Nephron progenitor cell (in vitro differentiated cells): Measurements from ENCODE around the gene TDRD9.

Experiments
- DNase-seq: peaks from one replicate; pipeline ENCODE4 v3.0.0; 2021
- H3K27ac Mint-ChIP-seq: 2 replicates; pipeline ENCODE4 v1.8.0; 2021; ENCODE audit warnings: mild to moderate bottlenecking, moderate library complexity, mixed read lengths
- H3K27me3 Mint-ChIP-seq: 2 replicates; pipeline ENCODE4 v1.8.0; 2021; ENCODE audit warnings: mild to moderate bottlenecking, low read depth, mixed read lengths; ENCODE audit not compliant: poor library complexity
- H3K36me3 Mint-ChIP-seq: 2 replicates; pipeline ENCODE4 v1.8.0; 2021; ENCODE audit warnings: low read depth, mixed read lengths
- H3K4me1 Mint-ChIP-seq: 2 replicates; pipeline ENCODE4 v1.8.0; 2021; ENCODE audit warnings: mixed read lengths
- H3K4me3 Mint-ChIP-seq: 2 replicates; pipeline ENCODE4 v1.8.0; 2021; ENCODE audit warnings: mild to moderate bottlenecking, moderate library complexity, mixed read lengths
- H3K9me3 Mint-ChIP-seq: 2 replicates; pipeline ENCODE4 v1.8.0; 2021; ENCODE audit warnings: mild to moderate bottlenecking, moderate library complexity, mixed read lengths
- TF ChIP-seq, protein P1 (sequence below): fragments of 200-600 bp; sonication (generic); IDR thresholded peaks from 2 replicates; pipeline ENCODE4 v1.5.0; 2021; ENCODE audit warnings: antibody characterized with exemption

The TDRD9 gene

GRCh38 chr14:104003616-104004015 is 75.4 kb downstream of the TDRD9 start:
- Mint-ChIP-seq H3K27me3 (peaks cover 12% of the 10 kb centered on the region), H3K4me1 (no peaks in the 10 kb centered on the region), H3K9me3 (no peaks in the 10 kb centered on the region), H3K4me3 (no peak overlapping the region), H3K27ac (no peak overlapping the region), H3K36me3 (no peaks in the 10 kb centered on the region)
- DNase-seq = no peak
- TF ChIP-seq, protein P1, sequence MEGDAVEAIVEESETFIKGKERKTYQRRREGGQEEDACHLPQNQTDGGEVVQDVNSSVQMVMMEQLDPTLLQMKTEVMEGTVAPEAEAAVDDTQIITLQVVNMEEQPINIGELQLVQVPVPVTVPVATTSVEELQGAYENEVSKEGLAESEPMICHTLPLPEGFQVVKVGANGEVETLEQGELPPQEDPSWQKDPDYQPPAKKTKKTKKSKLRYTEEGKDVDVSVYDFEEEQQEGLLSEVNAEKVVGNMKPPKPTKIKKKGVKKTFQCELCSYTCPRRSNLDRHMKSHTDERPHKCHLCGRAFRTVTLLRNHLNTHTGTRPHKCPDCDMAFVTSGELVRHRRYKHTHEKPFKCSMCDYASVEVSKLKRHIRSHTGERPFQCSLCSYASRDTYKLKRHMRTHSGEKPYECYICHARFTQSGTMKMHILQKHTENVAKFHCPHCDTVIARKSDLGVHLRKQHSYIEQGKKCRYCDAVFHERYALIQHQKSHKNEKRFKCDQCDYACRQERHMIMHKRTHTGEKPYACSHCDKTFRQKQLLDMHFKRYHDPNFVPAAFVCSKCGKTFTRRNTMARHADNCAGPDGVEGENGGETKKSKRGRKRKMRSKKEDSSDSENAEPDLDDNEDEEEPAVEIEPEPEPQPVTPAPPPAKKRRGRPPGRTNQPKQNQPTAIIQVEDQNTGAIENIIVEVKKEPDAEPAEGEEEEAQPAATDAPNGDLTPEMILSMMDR = no peak

DNA sequence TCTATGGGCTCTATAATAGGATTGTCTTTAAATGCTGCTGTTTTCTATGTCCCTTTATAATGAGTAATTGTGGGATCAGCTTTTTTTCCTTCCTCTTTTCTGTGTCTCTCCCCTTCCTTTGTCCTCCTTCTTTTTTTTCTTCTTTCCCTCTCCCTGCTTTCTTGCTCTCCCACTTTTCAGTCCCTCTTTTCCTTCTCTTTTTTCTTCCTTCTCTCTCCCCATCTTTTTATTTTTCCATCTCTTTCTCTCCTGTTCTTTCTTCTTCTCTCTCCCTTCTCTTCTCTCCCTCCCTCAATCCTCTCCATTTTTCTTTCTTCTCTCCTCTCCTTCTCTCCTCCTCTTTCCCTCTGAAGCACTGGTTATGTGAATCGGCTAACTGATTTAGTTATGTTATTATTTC is 76.6 kb downstream of the TDRD9 start:
- Mint-ChIP-seq H3K27me3 (peaks cover 13% of the 10 kb centered on the region), H3K36me3 (no peaks in the 10 kb centered on the region), H3K4me3 (no peak overlapping the region), H3K4me1 (no peaks in the 10 kb centered on the region), H3K9me3 (no peaks in the 10 kb centered on the region), H3K27ac (peak overlapping the region; percentile 14)
- no peak for DNase-seq
- TF ChIP-seq, protein P1 = no peak

DNA sequence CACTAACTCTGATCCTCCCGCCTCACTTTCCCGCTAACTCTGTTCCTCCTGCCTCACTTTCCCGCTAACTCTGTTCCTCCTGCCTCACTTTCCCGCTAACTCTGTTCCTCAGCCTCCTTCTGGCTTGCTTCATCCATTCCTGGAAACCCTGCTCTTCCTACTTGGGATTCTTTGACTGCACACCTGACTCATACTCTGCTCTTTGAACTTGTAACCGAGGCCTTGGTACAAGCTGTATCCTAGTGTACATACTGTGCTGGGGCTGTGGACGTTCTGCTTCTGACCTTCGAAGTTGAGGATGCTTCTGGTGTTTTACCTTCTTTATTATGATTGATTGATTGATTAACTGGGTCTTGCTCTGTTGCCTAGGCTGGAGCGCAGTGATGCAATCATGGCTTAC is 77.2 kb downstream of the TDRD9 start:
- H3K4me1 Mint-ChIP-seq = no peaks in the 10 kb centered on the region
- peaks cover 13% of the 10 kb centered on the region for H3K27me3 Mint-ChIP-seq
- H3K36me3 Mint-ChIP-seq = no peaks in the 10 kb centered on the region
- H3K27ac Mint-ChIP-seq = no peak overlapping the region
- no peak overlapping the region for H3K4me3 Mint-ChIP-seq
- no peak for DNase-seq
- H3K9me3 Mint-ChIP-seq = no peaks in the 10 kb centered on the region
- TF ChIP-seq, protein P1 = no peak

DNA sequence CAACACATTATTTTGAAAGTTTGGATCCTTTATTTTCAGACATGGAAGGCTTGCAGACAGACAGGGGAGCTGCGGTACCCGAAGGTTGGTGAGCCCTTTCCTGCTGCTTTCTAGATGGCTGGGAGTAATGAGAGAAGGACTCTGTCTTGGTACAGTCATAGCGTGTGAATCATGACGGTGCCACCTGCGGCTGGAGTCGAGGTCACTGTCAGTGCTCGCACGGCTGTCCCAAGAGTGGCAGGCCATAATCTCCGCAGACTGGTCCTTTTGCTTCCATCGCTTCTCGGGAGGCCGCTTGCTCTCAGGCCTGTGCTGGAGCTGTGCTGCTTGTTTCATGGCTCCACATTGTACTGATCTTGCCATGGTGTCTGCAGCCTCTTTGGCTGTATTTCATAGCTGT is 78.9 kb downstream of the TDRD9 start:
- Mint-ChIP-seq H3K36me3 (no peaks in the 10 kb centered on the region), H3K4me3 (no peak overlapping the region), H3K9me3 (no peaks in the 10 kb centered on the region), H3K27ac (no peak overlapping the region), H3K4me1 (no peaks in the 10 kb centered on the region), H3K27me3 (peaks cover 13% of the 10 kb centered on the region)
- no peak for DNase-seq
- TF ChIP-seq, protein P1 = no peak

GRCh38 chr14:104009297-104009696 is 81.0 kb downstream of the TDRD9 start:
- H3K36me3 Mint-ChIP-seq = no peaks in the 10 kb centered on the region
- TF ChIP-seq, protein P1 = no peak
- DNase-seq = no peak
- no peaks in the 10 kb centered on the region for H3K4me1 Mint-ChIP-seq
- peaks cover 17% of the 10 kb centered on the region for H3K27me3 Mint-ChIP-seq
- no peak overlapping the region for H3K27ac Mint-ChIP-seq
- H3K9me3 Mint-ChIP-seq = no peaks in the 10 kb centered on the region
- no peak overlapping the region for H3K4me3 Mint-ChIP-seq

DNA sequence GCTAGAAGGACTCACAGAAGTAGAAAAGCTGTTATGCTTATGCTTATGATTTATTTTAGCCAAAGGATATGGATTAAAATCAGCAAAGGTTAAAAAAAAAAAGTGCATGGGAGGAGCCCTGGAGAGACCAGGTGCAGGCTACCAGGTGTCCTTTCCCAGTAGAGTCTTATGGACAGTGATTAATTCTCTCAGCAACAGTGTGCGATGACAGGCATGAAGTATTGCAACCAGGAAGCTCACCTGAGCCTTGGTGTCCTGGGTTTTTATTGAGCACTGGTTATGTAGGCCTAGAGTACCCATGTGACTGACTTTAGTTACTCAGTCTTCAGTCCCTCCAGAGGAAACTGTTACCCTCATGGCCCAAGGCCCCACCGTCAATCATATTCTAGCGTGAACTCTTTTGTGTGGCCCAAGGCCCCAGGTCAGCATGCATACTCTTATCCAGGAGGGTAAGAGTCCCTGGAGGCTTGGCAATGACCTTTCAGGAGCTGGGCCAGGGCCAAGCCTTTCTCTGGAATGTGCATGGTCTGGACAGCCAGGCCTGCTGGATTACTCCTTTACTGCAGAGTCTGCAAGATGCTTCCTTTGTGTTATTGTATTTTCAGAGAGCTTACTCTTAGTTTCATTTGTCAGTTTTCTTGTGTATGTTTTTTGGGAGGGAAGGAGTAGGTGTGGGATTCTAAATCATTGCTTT is 83.7 kb downstream of the TDRD9 start:
- H3K4me3 Mint-ChIP-seq = no peak overlapping the region
- DNase-seq = no peak
- H3K9me3 Mint-ChIP-seq = no peaks in the 10 kb centered on the region
- H3K4me1 Mint-ChIP-seq = peaks cover 8% of the 10 kb centered on the region
- TF ChIP-seq, protein P1 = no peak
- no peak overlapping the region for H3K27ac Mint-ChIP-seq
- no peaks in the 10 kb centered on the region for H3K36me3 Mint-ChIP-seq
- peaks cover 10% of the 10 kb centered on the region for H3K27me3 Mint-ChIP-seq
